Measurements from ENCODE around the gene MRPL36. TPM values are rescaled to one million over a fixed set of nuclear protein-coding genes. Genes with fewer than 3 reads are reported as not detected.

The MRPL36 gene
- total and polyA plus RNA-seq, 12 donors: 43.4 to 126 (median 49.8) TPM

GRCh38 chr5:1764606-1764960, 35.1 kb downstream of the MRPL36 start:
- no peak for TF ChIP-seq CTCF (IDR thresholded peaks at IDR 0.05)
- DNase-seq: no peak
- intact Hi-C loops (cut with DNase I): loop anchor here in 8 of 10 donors (5.0 to 10.0 kb wide), 5 partner anchors 250 to 390 kb away; no protein-coding TSS in a partner anchor

GRCh38 chr5:1763960-1764605, 35.6 kb downstream of the MRPL36 start:
- Histone ChIP-seq H3K36me3 (no peaks in the 10 kb centered on the region), H3K4me1 (no peaks in the 10 kb centered on the region), H3K27ac (no peak overlapping the region), H3K27me3 (peaks cover 0 to 54% (median 15%) of the 10 kb centered on the region in 7 donors), H3K9me3 (no peaks in the 10 kb centered on the region), H3K4me3 (no peak overlapping the region)
- intact Hi-C loops (cut with DNase I): loop anchor here (2.0 to 10.0 kb wide), 6 partner anchors 251 to 391 kb away; no protein-coding TSS in a partner anchor
- 77 to 82% methylated on average over 32 of the region's 32 CpGs for WGBS, 2 donors
- ATAC-seq: no peak
- DNase-seq: no peak
- no peak for TF ChIP-seq CTCF (IDR thresholded peaks at IDR 0.05)

More at GRCh38 chr5:1764606-1764960, 35.1 kb downstream of the MRPL36 start:
- WGBS, 2 donors: 87 to 90% methylated on average over 11 of the region's 11 CpGs
- Histone ChIP-seq H3K4me3 (no peak overlapping the region), H3K27me3 (peaks cover 0 to 56% (median 15%) of the 10 kb centered on the region in 7 donors), H3K36me3 (no peaks in the 10 kb centered on the region), H3K9me3 (no peaks in the 10 kb centered on the region), H3K4me1 (no peaks in the 10 kb centered on the region), H3K27ac (no peak overlapping the region)
- ATAC-seq: no peak

- peak; percentile 24 to 81 (median 71) for TF ChIP-seq CTCF (IDR thresholded peaks at IDR 0.05)
- intact Hi-C loops (cut with DNase I): loop anchor here (2.0 to 10.0 kb wide), 6 partner anchors 251 to 391 kb away; no protein-coding TSS in a partner anchor
- 27 to 32% methylated on average over 15 of the region's 15 CpGs for WGBS, 2 donors
- Histone ChIP-seq H3K27me3 (peaks cover 0 to 54% (median 15%) of the 10 kb centered on the region in 7 donors), H3K4me3 (no peak overlapping the region), H3K36me3 (no peaks in the 10 kb centered on the region), H3K27ac (no peak overlapping the region), H3K9me3 (peaks cover 0 to 2% (median 0%) of the 10 kb centered on the region in 11 donors), H3K4me1 (no peaks in the 10 kb centered on the region)
- DNase-seq: peak; percentile 19 to 35
- peak in 4 of 8 donors; percentile 67 to 74 (median 69) for ATAC-seq
Measured at GRCh38 chr5:1763548-1763911, 36.1 kb downstream of the MRPL36 start.

GRCh38 chr5:1762883-1763547, 36.6 kb downstream of the MRPL36 start:
- H3K27me3 ChIP-seq: peaks cover 0 to 54% (median 15%) of the 10 kb centered on the region in 7 donors
- DNase-seq: no peak
- WGBS, 2 donors: 77 to 78% methylated on average over 13 of the region's 13 CpGs

More at GRCh38 chr5:1762883-1763547, 36.6 kb downstream of the MRPL36 start:
- Histone ChIP-seq H3K4me1 (no peaks in the 10 kb centered on the region), H3K9me3 (peaks cover 0 to 7% (median 0%) of the 10 kb centered on the region in 11 donors), H3K36me3 (no peaks in the 10 kb centered on the region), H3K27ac (no peak overlapping the region), H3K4me3 (no peak overlapping the region)
- ATAC-seq: no peak
- TF ChIP-seq CTCF (IDR thresholded peaks at IDR 0.05): no peak
- intact Hi-C loops (cut with DNase I): loop anchor here (2.0 to 10.0 kb wide), 6 partner anchors 252 to 392 kb away; no protein-coding TSS in a partner anchor

Data from heart right ventricle (tissue), 16 donors.